Amygdala (tissue), 56 donors: Measurements from ENCODE around the gene MAPK4.
"Not testable (repeated sequence)": the region's sequence is repeated elsewhere in the genome, so short reads cannot be mapped to it uniquely, and the experiment has no call there.

Experiments
- DNase-seq, 56 donors: peaks; one replicate each; lab custom pipeline; 2025; lab: John Stamatoyannopoulos, UW

The MAPK4 gene

GRCh38 chr18:50559752-50560680, at the start of gene MAPK4:
Gene MAPK4, plus strand, starts transcription at chr18:50560087. Its CDS starts 103,872 bp downstream, at chr18:50663959.
- DNase-seq: peak in 26 of 56 donors; percentile 6 to 62 (median 22)

GRCh38 chr18:50517277-50517676, 42.6 kb upstream of the MAPK4 start:
- not testable (repeated sequence) for DNase-seq

GRCh38 chr18:50518787-50519546, 40.9 kb upstream of the MAPK4 start:
- DNase-seq: peak in 2 of 56 donors; percentile 5 to 10

GRCh38 chr18:50523165-50523564, 36.7 kb upstream of the MAPK4 start:
- DNase-seq: peak in 9 of 56 donors; percentile 3 to 36 (median 22)

GRCh38 chr18:50527636-50528307, 32.1 kb upstream of the MAPK4 start:
- DNase-seq: no peak

GRCh38 chr18:50528806-50529205, 31.1 kb upstream of the MAPK4 start:
- DNase-seq: no peak

GRCh38 chr18:50533822-50534221, 26.1 kb upstream of the MAPK4 start:
- not testable (repeated sequence) for DNase-seq

GRCh38 chr18:50544476-50544875, 15.4 kb upstream of the MAPK4 start:
- not testable (repeated sequence) for DNase-seq

GRCh38 chr18:50545936-50546335, 14.0 kb upstream of the MAPK4 start:
- DNase-seq: peak in 6 of 56 donors; percentile 4 to 42 (median 12)

GRCh38 chr18:50548160-50548559, 11.7 kb upstream of the MAPK4 start:
- no peak for DNase-seq

GRCh38 chr18:50551651-50552050, 8.2 kb upstream of the MAPK4 start:
- not testable (repeated sequence) for DNase-seq

- no peak for DNase-seq
Observed at GRCh38 chr18:50558157-50558556, 1.7 kb upstream of the MAPK4 start.

- peak in 1 of 56 donors; percentile 27 for DNase-seq
Observed at GRCh38 chr18:50558948-50559751, 737 bp upstream of the MAPK4 start.

GRCh38 chr18:50560681-50561629, 1.1 kb downstream of the MAPK4 start:
- peak in 4 of 56 donors; percentile 7 to 44 (median 14) for DNase-seq

- DNase-seq: not testable (repeated sequence)
Observed at GRCh38 chr18:50562258-50562657, 2.4 kb downstream of the MAPK4 start.

- no peak for DNase-seq
Observed at GRCh38 chr18:50562686-50563085, 2.8 kb downstream of the MAPK4 start.

- no peak for DNase-seq
Observed at GRCh38 chr18:50563376-50563775, 3.5 kb downstream of the MAPK4 start.

GRCh38 chr18:50569930-50570329, 10.0 kb downstream of the MAPK4 start:
- no peak for DNase-seq

GRCh38 chr18:50571606-50572005, 11.7 kb downstream of the MAPK4 start:
- no peak for DNase-seq
